AG04450 (cell line): Measurements from ENCODE around the gene TLE3. TPM values are rescaled to one million over a fixed set of nuclear protein-coding genes. Genes with fewer than 3 reads are reported as not detected.

Source experiments
- CTCF ChIA-PET: fragments of 300-600, 350-600 bp; formaldehyde crosslinking; extraction: SDS; loops from one replicate; lab custom pipeline; 2022; ENCODE audit warnings: antibody characterized with exemption, inconsistent platforms; lab: Charles Lee
- POLR2A ChIA-PET: fragments of 350-600 bp; formaldehyde crosslinking; extraction: SDS; loops from one replicate; lab custom pipeline; 2021; ENCODE audit warnings: antibody characterized with exemption, inconsistent platforms; lab: Yijun Ruan, JAX
- DNase-seq: peaks from one replicate; pipeline ENCODE4 v3.0.0-alpha.2; 2011; ENCODE audit warnings: low read depth, low spot score
- H3K27ac ChIP-seq: one replicate; pipeline ENCODE4 v1.5.1; 2012; ENCODE audit warnings: low read depth, low read length, control low read depth
- H3K27me3 ChIP-seq: one replicate; pipeline ENCODE4 v1.6.0; 2012; ENCODE audit warnings: low read length; ENCODE audit not compliant: control insufficient read depth, insufficient read depth
- H3K4me3 ChIP-seq: 2 replicates; pipeline ENCODE4 v1.5.1; 2011; ENCODE audit warnings: mild to moderate bottlenecking, low read depth, low read length, control low read depth
- H3K9me3 ChIP-seq: 2 replicates; pipeline ENCODE4 v1.5.1; 2012; ENCODE audit warnings: low read length; ENCODE audit not compliant: control insufficient read depth, insufficient read depth
- CTCF ChIP-seq: IDR thresholded peaks from 2 replicates; pipeline ENCODE4 v1.5.1; 2011; ENCODE audit warnings: low read depth, low read length, control low read depth, inconsistent platforms
- polyA plus RNA-seq: library from polyadenylated mRNA; depleted of rRNA; stranded (reverse); fragments of >200 nt; gene quantifications from 2 replicates; pipeline ENCODE4 v1.2.3, GENCODE V29; 2011

The TLE3 gene
- polyA plus RNA-seq, 1 experiment: 7.5 TPM

GRCh38 chr15:70097063-70097320 is 725 bp downstream of the TLE3 start:
- Histone ChIP-seq H3K27ac (no peak overlapping the region), H3K4me3 (peak overlapping the region; percentile 79), H3K27me3 (no peaks in the 10 kb centered on the region), H3K9me3 (no peaks in the 10 kb centered on the region; the same call in 1 of the 2 replicates)
- TF ChIP-seq CTCF: no peak
- ChIA-PET POLR2A (interaction anchor here (1.7 kb wide), 1 partner anchor 378 kb away, joined by 12 read pairs; no protein-coding TSS in a partner anchor), CTCF (interaction anchor here (0.5 to 1.9 kb wide), 4 partner anchors 30 to 618 kb away, joined by 4 to 6 read pairs (median 6); no protein-coding TSS in a partner anchor)
- no peak for DNase-seq

- H3K27ac ChIP-seq: peak overlapping the region; percentile 52
- CTCF ChIA-PET: interaction anchor here (1.0 to 1.7 kb wide), 2 partner anchors 368 to 618 kb away, joined by 4 to 6 read pairs; no protein-coding TSS in a partner anchor
- H3K27me3 ChIP-seq: no peaks in the 10 kb centered on the region
- TF ChIP-seq CTCF: no peak; the same call in 1 of the 2 replicates
- POLR2A ChIA-PET: no interaction called here
- H3K9me3 ChIP-seq: no peaks in the 10 kb centered on the region; the same call in 1 of the 2 replicates
- DNase-seq: no peak
- H3K4me3 ChIP-seq: peak overlapping the region; percentile 79
Observed at GRCh38 chr15:70096215-70097062, 1.3 kb downstream of the TLE3 start.

- CTCF ChIA-PET: interaction anchor here (1.0 to 1.7 kb wide), 2 partner anchors 367 to 617 kb away, joined by 4 to 6 read pairs; no protein-coding TSS in a partner anchor
- no peak for TF ChIP-seq CTCF
- Histone ChIP-seq H3K27ac (no peak overlapping the region), H3K4me3 (peak overlapping the region; percentile 79), H3K9me3 (no peaks in the 10 kb centered on the region; the same call in 1 of the 2 replicates), H3K27me3 (no peaks in the 10 kb centered on the region)
- DNase-seq: no peak
- POLR2A ChIA-PET: interaction anchor here (0.8 to 2.2 kb wide), 2 partner anchors 16 to 30 kb away, joined by 3 to 6 read pairs; no protein-coding TSS in a partner anchor
Observed at GRCh38 chr15:70095408-70096214, 2.1 kb downstream of the TLE3 start.

- Histone ChIP-seq H3K4me3 (peak overlapping the region; percentile 79), H3K27me3 (no peaks in the 10 kb centered on the region), H3K27ac (no peak overlapping the region), H3K9me3 (no peaks in the 10 kb centered on the region; the same call in 1 of the 2 replicates)
- no peak for DNase-seq
- ChIA-PET CTCF (interaction anchor here (0.9 to 1.9 kb wide), 2 partner anchors 30 to 373 kb away, joined by 4 to 7 read pairs; no protein-coding TSS in a partner anchor), POLR2A (interaction anchor here (0.8 to 2.2 kb wide), 2 partner anchors 17 to 30 kb away, joined by 3 to 6 read pairs; no protein-coding TSS in a partner anchor)
- TF ChIP-seq CTCF: no peak
Observed at GRCh38 chr15:70094690-70095311, 2.9 kb downstream of the TLE3 start.
